Kidney glomerular epithelial cell (primary cell): Measurements from ENCODE around the gene TCERG1L.
"Not testable (repeated sequence)": the region's sequence is repeated elsewhere in the genome, so short reads cannot be mapped to it uniquely, and the experiment has no call there.

ENCODE experiments used
- DNase-seq: peaks from one replicate; lab custom pipeline; 2025; lab: John Stamatoyannopoulos, UW

TCERG1L gene

GRCh38 chr10:131083915-131084790, 227.4 kb downstream of the TCERG1L start:
- DNase-seq: no peak

- DNase-seq: no peak
Measured at GRCh38 chr10:131082991-131083481, 228.5 kb downstream of the TCERG1L start.

- no peak for DNase-seq
Measured at GRCh38 chr10:131082201-131082850, 229.2 kb downstream of the TCERG1L start.

- no peak for DNase-seq
Measured at GRCh38 chr10:131081786-131082185, 229.7 kb downstream of the TCERG1L start.

- DNase-seq: no peak
Measured at GRCh38 chr10:131081376-131081775, 230.1 kb downstream of the TCERG1L start.

- no peak for DNase-seq
Measured at GRCh38 chr10:131080571-131080970, 230.9 kb downstream of the TCERG1L start.

GRCh38 chr10:131079314-131079713, 232.2 kb downstream of the TCERG1L start:
- no peak for DNase-seq

- DNase-seq: not testable (repeated sequence)
Measured at GRCh38 chr10:131078882-131079280, 232.6 kb downstream of the TCERG1L start.

- no peak for DNase-seq
Measured at GRCh38 chr10:131078131-131078881, 233.2 kb downstream of the TCERG1L start.

GRCh38 chr10:131077724-131078123, 233.8 kb downstream of the TCERG1L start:
- no peak for DNase-seq

GRCh38 chr10:131077031-131077430, 234.5 kb downstream of the TCERG1L start:
- DNase-seq: no peak

- no peak for DNase-seq
Measured at GRCh38 chr10:131076356-131076755, 235.2 kb downstream of the TCERG1L start.

GRCh38 chr10:131075218-131075770, 236.2 kb downstream of the TCERG1L start:
- DNase-seq: no peak

GRCh38 chr10:131074682-131075081, 236.8 kb downstream of the TCERG1L start:
- no peak for DNase-seq

GRCh38 chr10:131073469-131074035, 238.0 kb downstream of the TCERG1L start:
- no peak for DNase-seq

GRCh38 chr10:131072651-131073468, 238.7 kb downstream of the TCERG1L start:
- DNase-seq: no peak

- no peak for DNase-seq
Measured at GRCh38 chr10:131071721-131072120, 239.8 kb downstream of the TCERG1L start.

GRCh38 chr10:131070856-131071255, 240.7 kb downstream of the TCERG1L start:
- no peak for DNase-seq

- no peak for DNase-seq
Measured at GRCh38 chr10:131068760-131069159, 242.8 kb downstream of the TCERG1L start.

- no peak for DNase-seq
Measured at GRCh38 chr10:131068311-131068710, 243.2 kb downstream of the TCERG1L start.

- no peak for DNase-seq
Measured at GRCh38 chr10:131067690-131068089, 243.8 kb downstream of the TCERG1L start.
